Activated CD8-positive, alpha-beta memory T cell treated with anti-CD3 and anti-CD28 coated beads, Interleukin-2, amount 50 U/mL, for 1 hour (primary cell): ENCODE measurements around the gene CARTPT.

Source experiments
- DNase-seq: peaks from one replicate; pipeline ENCODE4 v3.0.0-alpha.2; 2020; ENCODE audit errors: extremely low read depth

CARTPT gene

DNA sequence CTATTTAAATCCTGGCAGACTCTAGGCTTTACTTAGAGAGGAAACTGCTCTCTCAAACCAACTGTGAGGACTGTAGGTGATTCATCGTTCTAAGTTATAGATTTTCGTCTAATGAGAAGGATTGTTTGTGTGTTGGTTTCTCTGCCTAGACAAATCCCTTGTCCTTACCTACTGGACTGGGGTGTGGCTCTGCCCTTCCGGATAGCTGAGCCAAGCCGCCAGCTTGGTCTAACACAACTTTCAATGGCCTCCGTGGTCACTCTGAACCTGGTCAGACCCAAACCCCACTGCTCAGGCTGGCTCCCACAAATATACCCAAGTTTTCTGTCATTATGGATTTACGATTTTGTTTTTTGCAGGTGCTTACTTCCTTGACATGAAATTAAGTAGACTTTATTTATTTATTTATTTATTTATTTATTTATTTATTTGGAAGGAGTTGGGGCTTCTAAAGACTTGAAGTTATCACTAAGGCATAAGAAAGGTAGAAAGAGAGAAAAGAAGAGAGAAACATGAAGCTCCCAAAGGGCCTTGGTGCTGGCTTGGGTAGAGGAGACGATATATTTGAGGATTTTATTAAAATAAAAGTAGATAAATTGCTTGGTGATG is 19.0 kb downstream of the CARTPT start:
- DNase-seq, result no peak

GRCh38 chr5:71738662-71739361 is 19.7 kb downstream of the CARTPT start:
- DNase-seq, result no peak

DNA sequence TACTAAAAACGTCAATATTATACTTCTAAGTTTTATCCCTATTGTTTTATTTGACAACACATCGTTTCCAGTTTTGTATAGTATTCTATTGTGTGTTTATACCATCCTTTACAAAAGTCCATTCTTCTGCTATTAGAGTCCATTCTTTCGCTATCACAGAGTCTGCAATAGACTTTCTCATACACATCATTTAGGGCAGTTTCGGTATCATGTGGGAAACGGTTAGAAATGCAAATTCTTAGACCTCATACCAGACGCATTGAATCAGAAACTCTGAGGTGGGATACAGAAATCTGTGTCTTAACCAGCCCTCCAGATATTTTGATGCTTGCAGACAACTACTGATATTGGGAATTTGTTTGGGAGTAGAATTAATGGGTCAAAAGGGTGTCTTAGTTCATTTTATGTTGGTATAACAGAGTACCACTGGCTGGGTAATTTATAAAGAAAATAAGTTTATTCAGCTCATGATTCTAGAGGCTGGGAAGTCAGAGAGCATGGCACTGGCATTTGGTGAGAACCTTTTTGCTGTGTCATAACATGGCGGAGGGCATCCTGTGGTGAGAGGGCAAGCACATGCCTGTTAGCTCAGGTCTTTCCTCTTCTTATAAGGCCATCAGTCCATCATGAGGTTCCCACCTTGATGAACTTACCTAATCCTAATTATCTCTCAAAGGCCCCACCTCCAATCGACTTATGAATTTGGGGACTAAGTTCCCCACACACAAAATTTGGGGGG is 21.1 kb downstream of the CARTPT start:
- DNase-seq, result no peak

- no peak for DNase-seq
Measured at GRCh38 chr5:71743155-71743554, 24.1 kb downstream of the CARTPT start.

- DNase-seq, result no peak
Measured at GRCh38 chr5:71744009-71744790, 25.1 kb downstream of the CARTPT start.

DNA sequence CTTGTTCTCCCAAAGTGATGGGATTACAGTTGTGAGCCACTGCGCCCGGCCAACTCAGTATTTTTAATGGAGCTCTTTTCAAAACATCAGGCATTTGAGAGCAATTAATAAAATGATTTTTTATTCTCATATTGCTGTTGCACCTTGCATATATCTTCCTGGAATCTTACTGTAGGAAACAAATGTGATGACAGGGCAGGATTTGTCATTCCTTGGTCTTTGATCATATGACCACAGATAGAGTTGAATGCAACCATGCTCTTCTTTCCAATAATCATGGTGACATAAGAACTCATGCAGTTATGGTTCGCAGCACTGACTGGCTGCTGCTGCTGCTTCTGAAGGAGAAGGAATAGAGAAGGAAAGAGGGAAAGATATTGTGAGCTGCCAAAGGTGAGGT is 28.1 kb downstream of the CARTPT start:
- no peak for DNase-seq

DNA sequence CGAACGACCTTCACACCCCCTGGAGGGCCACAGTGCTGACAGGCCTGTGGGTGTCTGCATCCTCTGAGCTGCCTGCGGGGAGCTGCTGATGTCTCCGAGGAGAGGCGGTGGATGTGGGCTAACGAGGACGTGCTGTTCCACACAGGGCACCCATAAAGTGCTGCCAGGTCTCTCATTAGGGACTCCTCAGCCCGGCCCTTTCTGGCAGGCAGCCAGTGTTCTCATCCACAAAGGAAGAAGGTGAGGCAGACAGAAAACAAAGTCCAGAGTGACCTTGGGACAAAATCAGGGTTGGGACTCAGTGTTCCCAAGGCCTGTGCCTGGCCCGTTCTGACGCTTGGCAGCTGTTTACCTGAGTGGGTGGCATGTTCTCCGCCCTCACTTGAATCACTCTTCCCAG is 29.3 kb downstream of the CARTPT start:
- DNase-seq, result no peak

DNA sequence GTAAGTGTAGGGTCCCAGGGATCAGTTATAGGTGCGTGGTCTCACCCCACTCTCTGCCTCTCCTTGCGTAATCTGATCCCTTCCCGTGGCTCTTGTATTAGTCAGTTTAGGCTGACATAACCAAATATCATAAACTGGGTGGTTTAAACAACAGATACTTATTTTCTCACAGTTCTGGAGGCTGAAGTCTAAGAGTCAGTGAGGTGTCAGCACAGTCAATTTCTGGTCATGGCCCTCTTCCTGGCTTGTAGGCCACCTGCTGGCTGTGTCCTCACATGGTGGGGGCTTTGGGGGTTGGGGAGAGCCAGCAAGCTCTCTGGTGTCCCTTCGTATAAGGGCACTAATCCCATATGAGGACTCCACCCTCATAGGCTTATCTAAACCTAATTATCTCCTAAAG is 32.3 kb downstream of the CARTPT start:
- no peak for DNase-seq

- no peak for DNase-seq
Measured at GRCh38 chr5:71752441-71753190, 33.5 kb downstream of the CARTPT start.

DNA sequence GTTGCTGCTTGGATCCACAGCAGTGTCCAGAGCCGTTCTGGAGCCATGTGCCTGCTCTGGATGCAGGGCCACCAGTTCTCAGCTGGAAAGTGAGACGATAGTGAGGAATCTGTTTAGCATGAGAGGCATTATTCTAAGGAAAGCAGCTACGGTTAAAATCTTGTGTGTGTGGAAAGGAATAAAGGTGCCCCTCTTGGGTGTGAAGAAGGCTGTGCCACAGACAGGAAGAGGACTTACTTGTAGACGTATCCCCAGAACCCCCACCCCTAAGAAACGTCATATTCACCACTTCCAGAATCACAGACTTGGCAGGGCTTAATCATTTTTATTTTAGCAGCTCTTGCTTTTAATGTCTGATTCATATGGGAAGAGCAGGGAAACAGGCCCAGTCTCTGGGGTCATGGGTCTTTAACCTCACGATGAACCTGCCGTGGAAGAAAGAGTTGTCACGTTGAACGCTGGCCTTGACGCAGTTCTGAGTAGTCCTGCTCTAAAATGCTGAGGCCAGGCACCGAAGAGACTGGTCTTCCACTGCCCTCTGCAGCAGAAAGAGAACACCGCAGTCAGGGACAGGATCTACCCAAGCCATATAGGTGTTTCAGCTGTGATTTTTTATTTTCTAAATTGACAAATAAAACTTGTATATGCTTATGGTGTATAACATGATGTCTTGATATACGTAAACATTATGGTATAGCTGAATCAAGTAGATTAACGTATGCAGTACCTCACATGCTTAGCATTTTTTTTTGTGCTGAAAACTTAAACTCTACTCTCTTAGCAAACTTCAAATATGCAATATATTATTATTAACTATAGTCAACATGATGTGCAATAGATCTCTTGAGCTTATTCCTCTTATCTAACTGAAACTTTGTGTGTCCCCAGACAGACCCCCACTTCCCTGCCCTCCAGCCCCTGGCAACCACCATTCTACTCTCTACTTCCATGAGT is 38.8 kb downstream of the CARTPT start:
- no peak for DNase-seq

DNA sequence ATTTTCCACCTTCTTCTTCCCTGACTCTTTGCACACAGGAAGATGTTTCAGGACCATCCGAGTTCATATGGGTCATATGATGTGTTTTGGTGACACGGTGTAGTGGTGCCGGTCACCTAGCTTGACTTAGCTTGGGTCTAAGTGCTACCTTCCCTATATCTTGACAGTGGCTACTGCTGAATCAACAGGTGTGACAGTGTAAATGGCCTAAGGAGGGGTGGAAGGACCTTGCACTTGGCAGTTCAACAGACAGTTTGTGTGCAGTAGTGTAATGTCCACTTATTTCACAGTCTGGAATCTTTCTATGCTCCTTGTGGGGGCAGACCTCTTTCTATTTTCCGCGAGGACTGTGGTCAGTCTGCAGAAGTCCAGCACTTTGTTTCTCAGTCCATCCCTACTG is 43.8 kb downstream of the CARTPT start:
- no peak for DNase-seq

- DNase-seq, result no peak
Measured at GRCh38 chr5:71767661-71768060, 48.6 kb downstream of the CARTPT start.

GRCh38 chr5:71769287-71769686 is 50.2 kb downstream of the CARTPT start:
- DNase-seq, result no peak

GRCh38 chr5:71770381-71770780 is 51.3 kb downstream of the CARTPT start:
- DNase-seq, result no peak
